Heart right ventricle (tissue), 16 donors: ENCODE data around the gene SCRT2. TPM values are rescaled to one million over a fixed set of nuclear protein-coding genes. Genes with fewer than 3 reads are reported as not detected.

Experiments
- ATAC-seq, 8 donors: fragments of 200-7000 bp; cut with Tn5 transposase; one replicate each; pipeline ENCODE4 v1.9.1; 2020; ENCODE audit warnings: mild to moderate bottlenecking in 8 of 8, moderate library complexity in 8 of 8, moderate number of reproducible peaks in 1 of 8
- DNase-seq, 2 donors: peaks; one replicate each; pipeline ENCODE4 v3.0.0-alpha.2; 2020
- H3K27ac ChIP-seq, 10 donors: fragments of 200-600 bp; sonication (generic) in 2 of 10; one replicate each; pipeline versions ENCODE4 v1.5.0 to v1.8.0; 2020 to 2022; ENCODE audit warnings: mild to moderate bottlenecking in 3 of 10
- H3K27me3 ChIP-seq, 7 donors: fragments of 200-600 bp; one replicate each; pipeline ENCODE4 v1.8.0; 2021 to 2022; ENCODE audit warnings: mild to moderate bottlenecking in 2 of 7
- H3K36me3 ChIP-seq, 9 donors: fragments of 200-600 bp; sonication (generic) in 1 of 9; one replicate each; pipeline versions ENCODE4 v1.5.0 to v1.8.0; 2020 to 2022; ENCODE audit warnings: mild to moderate bottlenecking in 2 of 9
- H3K4me1 ChIP-seq, 9 donors: fragments of 200-600 bp; sonication (generic) in 1 of 9; one replicate each; pipeline versions ENCODE4 v1.5.0 to v1.8.0; 2020 to 2022; ENCODE audit warnings: mild to moderate bottlenecking in 4 of 9
- H3K4me3 ChIP-seq, 10 donors: fragments of 200-600 bp; sonication (generic) in 2 of 10; one replicate each; pipeline versions ENCODE4 v1.5.0 to v1.8.0; 2020 to 2022; ENCODE audit warnings: mild to moderate bottlenecking in 7 of 10, moderate library complexity in 2 of 10
- H3K9me3 ChIP-seq, 11 donors: fragments of 200-600 bp in 10 of 11; sonication (generic) in 2 of 11; one replicate each; pipeline versions ENCODE4 v1.5.0 to v1.8.0; 2013 to 2022; ENCODE audit warnings: mild to moderate bottlenecking in 2 of 11, control low read depth in 1 of 11, moderate library complexity in 1 of 11
- WGBS, 2 donors: extraction: QIAGEN DNeasy Blood & Tissue Kit; methylation state at CpG; one replicate each; pipeline ENCODE4 v1.1.7; 2013; ENCODE audit warnings: inconsistent platforms in 1 of 2; 5-methylcytosine and 5-hydroxymethylcytosine counted together
- intact Hi-C, 10 donors: fragments of 100-400 bp; cut with DNase I; formaldehyde crosslinking; loops; one replicate each; pipeline versions ENCODE4 v1.11.1 to v1.14.2; 2022
- polyA plus RNA-seq, 2 donors: library from polyadenylated mRNA; stranded (reverse); fragments of 200-250 nt; gene quantifications; one replicate each; pipeline ENCODE4 v1.2.3, GENCODE V29; 2013
- total RNA-seq, 10 donors: library from RNA; stranded (reverse); fragmentation: NEBNext Ultra II Directional in 3 of 10; extraction: Animal tissue kit (Norgen Biotek cat#: 25700) in 3 of 10; gene quantifications; one replicate each; pipeline versions ENCODE4 v1.2.1 to v1.2.4, GENCODE V29; 2021 to 2023
- TF ChIP-seq, protein P1 (sequence below), 9 donors: fragments of 200-600 bp; sonication (generic) in 2 of 9; IDR thresholded peaks; one replicate each; pipeline versions ENCODE4 v1.5.0 to v1.8.0; 2021 to 2022; ENCODE audit warnings: antibody characterized with exemption in 9 of 9, mild to moderate bottlenecking in 5 of 9, moderate library complexity in 1 of 9
- donor health status: Arrhythmogenic right ventricular cardiomyopathy.
- donor health status: ischemic (EF 13 %, LVEDD 7.1; RV severe dilation, severe dysfunction).
- donor health status: healthy with polysubstance abuse.
- donor health status: DM: no; HTN: yes; CAD: no.
- donor health status: DM: no; HTN: no; CAD: no.
- donor health status: ischemic (EF 25% LVEDD 6.9; RV normal size, moderate dysfunction).
- donor health status: ischemic (EF 25% LVEDD 5.7; RV mildly dilated, moderate dysfunction).
- donor health status: healthy.
- donor health status: DM: yes; HTN: yes; CAD: no.
- donor health status: Ischemic cardiomyopathy.
- donor health status: ischemic (EF 35%, LVEDD 5.7; RV mildly dilated, moderate dysfunction).
- donor health status: nonischemic (EF 11% LVEDD 7.7; RV severe dilation, severe dysfunction).
- donor health status: DM: yes; HTN: yes; CAD: no.
- donor health status: PGD.
- donor health status: ischemic (EF 29% LVEDD 5.4; RV normal size, mild dysfunction).
- donor health status: nonischemic (EF 23%, LVEDD 6.1; RV moderate dilation, normal function).

Gene SCRT2
- total and polyA plus RNA-seq, 12 donors = not detected

- Histone ChIP-seq H3K27me3 (peaks cover 0 to 14% (median 0%) of the 10 kb centered on the region in 7 donors), H3K4me3 (no peak overlapping the region), H3K27ac (peak overlapping the region in 3 of 10 donors; percentile 11 to 44 (median 21)), H3K9me3 (no peaks in the 10 kb centered on the region), H3K4me1 (peaks cover 2 to 25% (median 19%) of the 10 kb centered on the region in 9 donors), H3K36me3 (no peaks in the 10 kb centered on the region)
- no peak for DNase-seq
- no peak for ATAC-seq
- WGBS, 2 donors = 24 to 25% methylated on average over 12 of the region's 12 CpGs
- intact Hi-C loops = loop anchor here in 4 of 10 donors (5.0 to 10.0 kb wide), 2 partner anchors 39 to 287 kb away; no protein-coding TSS in a partner anchor
- TF ChIP-seq, protein P1, sequence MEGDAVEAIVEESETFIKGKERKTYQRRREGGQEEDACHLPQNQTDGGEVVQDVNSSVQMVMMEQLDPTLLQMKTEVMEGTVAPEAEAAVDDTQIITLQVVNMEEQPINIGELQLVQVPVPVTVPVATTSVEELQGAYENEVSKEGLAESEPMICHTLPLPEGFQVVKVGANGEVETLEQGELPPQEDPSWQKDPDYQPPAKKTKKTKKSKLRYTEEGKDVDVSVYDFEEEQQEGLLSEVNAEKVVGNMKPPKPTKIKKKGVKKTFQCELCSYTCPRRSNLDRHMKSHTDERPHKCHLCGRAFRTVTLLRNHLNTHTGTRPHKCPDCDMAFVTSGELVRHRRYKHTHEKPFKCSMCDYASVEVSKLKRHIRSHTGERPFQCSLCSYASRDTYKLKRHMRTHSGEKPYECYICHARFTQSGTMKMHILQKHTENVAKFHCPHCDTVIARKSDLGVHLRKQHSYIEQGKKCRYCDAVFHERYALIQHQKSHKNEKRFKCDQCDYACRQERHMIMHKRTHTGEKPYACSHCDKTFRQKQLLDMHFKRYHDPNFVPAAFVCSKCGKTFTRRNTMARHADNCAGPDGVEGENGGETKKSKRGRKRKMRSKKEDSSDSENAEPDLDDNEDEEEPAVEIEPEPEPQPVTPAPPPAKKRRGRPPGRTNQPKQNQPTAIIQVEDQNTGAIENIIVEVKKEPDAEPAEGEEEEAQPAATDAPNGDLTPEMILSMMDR (IDR thresholded peaks at IDR 0.05) = no peak
These were observed 34.1 kb downstream of the SCRT2 start for GRCh38 chr20:641516-641875.

DNA sequence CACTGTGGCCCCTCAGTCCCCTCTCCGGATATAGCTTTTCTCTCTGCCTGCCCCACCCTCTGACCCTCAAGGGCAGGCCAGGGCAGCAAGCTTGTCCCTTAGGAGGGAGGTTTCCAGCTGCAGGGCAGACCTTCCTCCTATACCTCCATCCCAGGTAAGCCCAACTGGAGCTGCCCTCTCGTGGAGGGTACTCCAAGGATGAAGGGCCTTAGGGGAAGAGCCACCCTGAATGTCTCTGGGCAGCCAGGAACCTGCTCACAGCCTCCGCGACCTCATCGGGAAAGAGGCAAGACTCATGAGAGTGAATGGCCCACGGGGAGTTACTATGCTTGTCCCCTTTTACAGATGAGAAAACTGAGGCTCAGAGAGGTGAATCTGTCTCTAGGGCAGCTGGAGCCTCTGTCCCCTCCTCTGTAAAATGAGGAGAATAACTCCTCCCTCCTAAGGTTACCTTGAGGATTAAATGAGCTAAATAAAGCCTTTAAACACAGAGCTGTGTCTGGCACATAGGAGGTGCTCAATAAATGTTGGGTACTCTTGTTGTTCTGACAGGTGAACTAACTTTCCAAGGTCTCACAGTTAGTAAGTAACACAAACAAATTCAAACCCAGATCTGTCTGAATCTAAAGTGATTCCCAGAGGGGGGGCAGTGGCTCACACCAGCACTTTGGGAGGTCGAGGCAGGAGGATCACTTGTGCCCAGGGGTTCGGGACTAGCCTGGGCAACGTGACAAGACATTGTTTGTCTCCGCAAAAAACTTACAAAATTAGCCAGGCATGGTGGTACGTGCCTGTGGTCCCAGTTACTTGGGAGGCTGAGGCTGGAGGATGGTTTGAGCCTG, 34.7 kb downstream of the SCRT2 start:
- TF ChIP-seq, protein P1 (IDR thresholded peaks at IDR 0.05) = no peak
- peaks cover 2 to 19% (median 13%) of the 10 kb centered on the region in 9 donors for H3K4me1 ChIP-seq
- H3K36me3 ChIP-seq = no peaks in the 10 kb centered on the region
- intact Hi-C loops = loop anchor here in 4 of 10 donors (5.0 to 10.0 kb wide), 2 partner anchors 39 to 286 kb away; no protein-coding TSS in a partner anchor
- 49 to 56% methylated on average over 11 of the region's 11 CpGs for WGBS, 2 donors
- ATAC-seq (no peak), DNase-seq (no peak)
- no peaks in the 10 kb centered on the region for H3K9me3 ChIP-seq
- peak overlapping the region in 3 of 10 donors; percentile 11 to 44 (median 21) for H3K27ac ChIP-seq
- no peak overlapping the region for H3K4me3 ChIP-seq
- peaks cover 0 to 14% (median 0%) of the 10 kb centered on the region in 7 donors for H3K27me3 ChIP-seq

DNA sequence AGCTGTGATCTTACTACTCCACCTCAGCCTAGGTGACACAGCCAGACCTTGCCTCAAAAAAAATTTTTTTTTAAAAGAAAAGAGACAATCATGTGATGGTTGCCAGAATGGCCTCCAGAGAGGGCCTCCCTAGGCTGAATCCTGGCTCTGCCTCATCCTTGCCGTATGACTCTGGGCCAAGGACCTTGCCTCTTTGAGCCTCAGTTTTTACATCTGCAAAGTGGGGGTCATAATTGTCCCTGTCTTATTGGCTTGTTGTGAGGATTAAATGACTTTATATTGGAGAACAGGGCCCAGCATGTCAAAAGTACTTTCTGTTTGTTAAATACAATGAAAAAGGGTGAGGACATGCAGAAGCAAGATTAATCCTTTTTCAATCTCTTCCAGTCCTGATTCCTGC, 37.0 kb downstream of the SCRT2 start:
- intact Hi-C loops = no loop called here
- DNase-seq = no peak

DNA sequence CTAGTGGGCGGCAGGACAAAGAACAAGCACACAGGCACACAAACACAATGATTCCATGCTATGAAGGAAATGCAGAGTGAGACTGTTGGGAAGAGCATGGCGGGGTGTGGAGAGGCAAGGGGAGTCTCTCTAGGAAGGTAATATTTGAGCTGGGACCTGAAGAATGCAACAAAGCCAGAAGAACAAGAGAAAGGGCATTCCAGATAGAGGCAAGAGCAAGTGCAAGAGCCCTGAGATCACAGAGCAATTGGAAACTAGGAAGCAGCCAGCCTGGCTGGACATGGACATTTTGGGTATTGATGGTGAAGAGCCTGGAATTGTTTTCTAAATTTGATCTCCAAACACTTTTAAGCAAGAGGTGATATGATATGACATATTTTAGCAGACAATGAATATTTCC, 38.0 kb downstream of the SCRT2 start:
- TF ChIP-seq, protein P1 (IDR thresholded peaks at IDR 0.05) = no peak
- H3K4me1 ChIP-seq = peaks cover 0 to 3% (median 2%) of the 10 kb centered on the region in 9 donors
- 82 to 87% methylated on average over 2 of the region's 2 CpGs for WGBS, 2 donors
- ATAC-seq (no peak), DNase-seq (no peak)
- H3K36me3 ChIP-seq = no peaks in the 10 kb centered on the region
- intact Hi-C loops = no loop called here
- no peaks in the 10 kb centered on the region for H3K9me3 ChIP-seq
- H3K27me3 ChIP-seq = peaks cover 0 to 3% (median 0%) of the 10 kb centered on the region in 7 donors
- H3K27ac ChIP-seq = no peak overlapping the region
- no peak overlapping the region for H3K4me3 ChIP-seq

More for the DNA sequence above, 37.0 kb downstream of the SCRT2 start:
- WGBS, 2 donors = 49 to 74% methylated on average over 1 of the region's 1 CpG
- Histone ChIP-seq H3K4me3 (no peak overlapping the region), H3K27me3 (peaks cover 0 to 13% (median 0%) of the 10 kb centered on the region in 7 donors), H3K36me3 (no peaks in the 10 kb centered on the region), H3K9me3 (no peaks in the 10 kb centered on the region), H3K4me1 (peaks cover 0 to 9% (median 5%) of the 10 kb centered on the region in 9 donors), H3K27ac (no peak overlapping the region)
- TF ChIP-seq, protein P1 (IDR thresholded peaks at IDR 0.05) = no peak
- no peak for ATAC-seq
